Endothelial cell of umbilical vein (primary cell): ENCODE results near the gene SH3PXD2A. TPM values are rescaled to one million over a fixed set of nuclear protein-coding genes. Genes with fewer than 3 reads are reported as not detected.

ENCODE experiments used
- BruUV-seq: library from RNA; stranded (reverse); fragments of 400-500 nt; replicated peaks from 2 replicates; lab custom pipeline; 2021; lab: Mats Ljungman, UMichigan
- CTCF ChIA-PET: fragments of 300-600, 350-600 bp; sonication (Branson Sonifier 250); formaldehyde crosslinking; loops from one replicate; lab custom pipeline; 2021; ENCODE audit warnings: antibody characterized with exemption, inconsistent platforms; lab: Charles Lee
- POLR2A ChIA-PET: fragments of 300-600, 350-600 bp; sonication (Branson Sonifier 250); formaldehyde crosslinking; loops from one replicate; lab custom pipeline; 2021; ENCODE audit warnings: antibody characterized with exemption, inconsistent platforms; lab: Charles Lee
- DNase-seq: peaks from one replicate; pipeline ENCODE4 v3.0.0-alpha.2; 2011; ENCODE audit warnings: low read depth, low spot score
- FAIRE-seq: peaks from 2 replicates; lab custom pipeline; 2011; peaks lifted over from hg19 to GRCh38; lab: Jason Lieb, UNC
- H2AFZ ChIP-seq: 2 replicates; pipeline ENCODE4 v1.6.0; 2012; ENCODE audit warnings: low read depth, low read length, control low read depth, inconsistent platforms
- H3K27ac ChIP-seq: 2 replicates; pipeline ENCODE4 v1.5.1; 2011; ENCODE audit warnings: low read depth, mild to moderate bottlenecking, control low read depth, low read length, moderate library complexity; ENCODE audit not compliant: insufficient read depth
- H3K27me3 ChIP-seq, 2 experiments: 2 replicates each; pipeline versions ENCODE4 v1.6.0 to v1.6.1; 2011; ENCODE audit warnings: low read length in 2 of 2, mixed read lengths in 1 of 2; ENCODE audit not compliant: control insufficient read depth in 2 of 2, insufficient read depth in 2 of 2
- H3K36me3 ChIP-seq, 2 experiments: 2 replicates in 1 of 2; 3 replicates in 1 of 2; pipeline ENCODE4 v1.5.1; 2011; ENCODE audit warnings: low read length in 2 of 2, mild to moderate bottlenecking in 1 of 2, moderate library complexity in 1 of 2; ENCODE audit not compliant: control insufficient read depth in 2 of 2, insufficient read depth in 2 of 2; ENCODE audit errors: extremely low read depth in 1 of 2
- H3K4me1 ChIP-seq: 3 replicates; pipeline ENCODE4 v1.5.1; 2011; ENCODE audit warnings: mild to moderate bottlenecking, low read length; ENCODE audit not compliant: control insufficient read depth, insufficient read depth; ENCODE audit errors: extremely low read depth
- H3K4me2 ChIP-seq: 2 replicates; pipeline ENCODE4 v1.6.1; 2011; ENCODE audit warnings: low read length, control low read depth, mixed read lengths; ENCODE audit not compliant: insufficient read depth
- H3K4me3 ChIP-seq, 3 experiments: fragments of 200-600 bp in 1 of 3; sonication (generic), shearing (Covaris generic) in 1 of 3; replicated peaks in 1 of 3; 2 replicates each; pipeline ENCODE4 v1.5.1; 2011 to 2016; ENCODE audit warnings: control low read depth in 3 of 3, low read length in 3 of 3, mild to moderate bottlenecking in 2 of 3, inconsistent platforms in 1 of 3, low read depth in 1 of 3, moderate library complexity in 1 of 3; ENCODE audit not compliant: insufficient read depth in 1 of 3
- H3K79me2 ChIP-seq: 2 replicates; pipeline ENCODE4 v1.6.0; 2012; ENCODE audit warnings: low read length, inconsistent platforms; ENCODE audit not compliant: control insufficient read depth, insufficient read depth
- H3K9ac ChIP-seq: replicated peaks from 2 replicates; pipeline ENCODE3; 2011; ENCODE audit warnings: low read length, control low read depth; ENCODE audit not compliant: insufficient read depth; ENCODE audit errors: extremely low read depth
- H3K9me1 ChIP-seq: replicated peaks from 3 replicates; pipeline ENCODE4 v1.6.0; 2011; ENCODE audit warnings: mild to moderate bottlenecking, low read length; ENCODE audit not compliant: control insufficient read depth, insufficient read depth; ENCODE audit errors: extremely low read depth
- H3K9me3 ChIP-seq: replicated peaks from 2 replicates; pipeline ENCODE4 v1.5.1; 2012; ENCODE audit warnings: low read length, inconsistent platforms; ENCODE audit not compliant: control insufficient read depth, insufficient read depth
- H4K20me1 ChIP-seq: replicated peaks from 2 replicates; pipeline ENCODE3; 2011; ENCODE audit warnings: mild to moderate bottlenecking, low read length; ENCODE audit not compliant: control insufficient read depth, insufficient read depth; ENCODE audit errors: extremely low read depth
- EZH2 ChIP-seq: IDR thresholded peaks from 2 replicates; pipeline ENCODE4 v1.6.1; 2012; ENCODE audit warnings: borderline replicate concordance, low read depth, mild to moderate bottlenecking, moderate library complexity, low read length, inconsistent platforms; ENCODE audit not compliant: severe bottlenecking
- FOS ChIP-seq: IDR thresholded peaks from 2 replicates; pipeline ENCODE4 v1.6.1; 2011; ENCODE audit warnings: mild to moderate bottlenecking, low read length, moderate library complexity, borderline replicate concordance; ENCODE audit not compliant: insufficient read depth
- JUN ChIP-seq: IDR thresholded peaks from 2 replicates; pipeline ENCODE4 v1.6.1; 2011; ENCODE audit warnings: borderline replicate concordance, low read depth; ENCODE audit not compliant: insufficient read length, insufficient read depth
- MYC ChIP-seq: IDR thresholded peaks from one replicate; pipeline ENCODE4 v1.6.1; 2011; ENCODE audit warnings: mild to moderate bottlenecking, low read depth, low read length
- POLR2A ChIP-seq: IDR thresholded peaks from 2 replicates; pipeline ENCODE4 v1.6.1; 2012; ENCODE audit warnings: low read depth, mild to moderate bottlenecking, control low read depth, low read length
- POLR2AphosphoS5 ChIP-seq: IDR thresholded peaks from 2 replicates; pipeline ENCODE4 v1.6.1; 2012; ENCODE audit warnings: low read depth, mild to moderate bottlenecking, control low read depth, low read length, moderate library complexity; ENCODE audit not compliant: insufficient read depth
- dilution Hi-C: fragments of 300-500 bp; cut with MboI; formaldehyde crosslinking; loops from one replicate; pipeline ENCODE4 v1.15.0; 2019; ENCODE audit warnings: low sequenced_read_pairs; ENCODE audit not compliant: extremely low pct_ligation_motif_present
- intact Hi-C: fragments of 100-400 bp; cut with micrococcal nuclease; formaldehyde crosslinking; loops from one replicate; pipeline ENCODE4 v1.10.0; 2022
- polyA plus RNA-seq, 4 experiments: library from polyadenylated mRNA; depleted of rRNA in 3 of 4; stranded (reverse) in 3 of 4; unstranded in 1 of 4; fragments of >200 nt; gene quantifications; 2 replicates each; pipeline versions ENCODE4 v1.2.1 to v1.2.3, GENCODE V29; 2011 to 2012; ENCODE audit warnings: missing spikeins in 1 of 4
- total RNA-seq: library from RNA; stranded (reverse); gene quantifications from 2 replicates; pipeline ENCODE4 v1.2.3, GENCODE V29; 2021
- TF ChIP-seq, protein P1 (sequence below), 2 donors: IDR thresholded peaks; 1 replicate in 1 of 2; 2 replicates in 1 of 2; pipeline ENCODE4 v1.5.1; 2011; ENCODE audit warnings: low read length in 2 of 2, mild to moderate bottlenecking in 2 of 2, moderate library complexity in 2 of 2, control low read depth in 1 of 2, inconsistent platforms in 1 of 2, low read depth in 1 of 2; ENCODE audit not compliant: insufficient read depth in 1 of 2; ENCODE audit errors: extremely low read depth in 1 of 2
- TF ChIP-seq, protein P2 (sequence below): IDR thresholded peaks from 2 replicates; pipeline ENCODE4 v1.6.1; 2011; ENCODE audit not compliant: insufficient read depth, insufficient read length

SH3PXD2A gene
- total and polyA plus RNA-seq, 2 donors (not counting 3 experiments of a cell fraction or from before 2014, with no cell fraction given), result 1.4 to 5.1 TPM

DNA sequence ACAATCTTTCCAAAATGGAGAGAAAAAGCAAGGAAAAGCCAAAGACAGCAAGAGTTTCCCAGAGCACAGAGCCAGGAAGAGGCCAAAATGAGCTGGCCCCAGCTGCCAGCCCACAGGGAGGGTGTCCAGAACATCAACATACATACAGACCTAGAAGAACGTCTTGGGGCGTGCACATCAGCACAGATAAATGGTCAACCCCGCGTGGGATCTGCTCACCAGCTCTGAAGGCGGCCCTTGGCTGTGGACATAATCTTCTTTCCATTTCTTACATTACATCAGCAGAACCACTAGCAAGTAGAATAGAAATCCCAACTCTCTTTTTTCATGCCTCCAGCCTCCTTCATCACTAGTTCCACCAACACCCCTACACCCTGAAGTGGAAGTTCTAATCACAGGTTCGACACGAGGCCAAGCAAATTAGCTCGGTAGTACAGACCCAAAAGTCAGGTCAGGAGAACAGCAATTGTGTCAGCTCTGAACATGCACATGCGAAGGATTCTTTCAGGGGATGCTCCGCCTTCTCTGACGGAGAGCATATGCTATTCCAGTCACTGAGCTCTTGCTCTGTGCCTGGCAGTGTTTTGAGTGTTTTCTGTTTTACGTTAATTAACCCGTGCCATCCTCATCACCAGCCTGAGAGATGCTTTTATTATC lies 16.4 kb downstream of the SH3PXD2A start:
- FAIRE-seq, result no peak

More for the DNA sequence above, 16.4 kb downstream of the SH3PXD2A start:
- Histone ChIP-seq H3K9me3 (no peaks in the 10 kb centered on the region), H3K9ac (no peak overlapping the region), H3K9me1 (no peaks in the 10 kb centered on the region), H3K4me3 (no peak overlapping the region), H3K79me2 (no peaks in the 10 kb centered on the region), H3K36me3 (no peaks in the 10 kb centered on the region), H2AFZ (no peak overlapping the region), H4K20me1 (no peaks in the 10 kb centered on the region), H3K27me3 (no peaks in the 10 kb centered on the region), H3K4me1 (no peaks in the 10 kb centered on the region), H3K4me2 (no peak overlapping the region), H3K27ac (no peak overlapping the region)
- CTCF ChIA-PET, result interaction anchor here (0.8 to 1.7 kb wide), 3 partner anchors 9 to 127 kb away, joined by 3 to 6 read pairs (median 3); no protein-coding TSS in a partner anchor
- no TSS peak for BruUV-seq
- intact Hi-C loops, result no loop called here
- POLR2A ChIA-PET, result no interaction called here
- TF ChIP-seq EZH2, result no peak
- no peak for TF ChIP-seq POLR2A
- TF ChIP-seq, protein P1, sequence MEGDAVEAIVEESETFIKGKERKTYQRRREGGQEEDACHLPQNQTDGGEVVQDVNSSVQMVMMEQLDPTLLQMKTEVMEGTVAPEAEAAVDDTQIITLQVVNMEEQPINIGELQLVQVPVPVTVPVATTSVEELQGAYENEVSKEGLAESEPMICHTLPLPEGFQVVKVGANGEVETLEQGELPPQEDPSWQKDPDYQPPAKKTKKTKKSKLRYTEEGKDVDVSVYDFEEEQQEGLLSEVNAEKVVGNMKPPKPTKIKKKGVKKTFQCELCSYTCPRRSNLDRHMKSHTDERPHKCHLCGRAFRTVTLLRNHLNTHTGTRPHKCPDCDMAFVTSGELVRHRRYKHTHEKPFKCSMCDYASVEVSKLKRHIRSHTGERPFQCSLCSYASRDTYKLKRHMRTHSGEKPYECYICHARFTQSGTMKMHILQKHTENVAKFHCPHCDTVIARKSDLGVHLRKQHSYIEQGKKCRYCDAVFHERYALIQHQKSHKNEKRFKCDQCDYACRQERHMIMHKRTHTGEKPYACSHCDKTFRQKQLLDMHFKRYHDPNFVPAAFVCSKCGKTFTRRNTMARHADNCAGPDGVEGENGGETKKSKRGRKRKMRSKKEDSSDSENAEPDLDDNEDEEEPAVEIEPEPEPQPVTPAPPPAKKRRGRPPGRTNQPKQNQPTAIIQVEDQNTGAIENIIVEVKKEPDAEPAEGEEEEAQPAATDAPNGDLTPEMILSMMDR (IDR thresholded peaks at IDR 0.05; ENCODE audit: extremely low read depth in 1 of 2, insufficient read depth in 1 of 2, low read depth in 1 of 2, low read length in 2 of 2), result no peak
- TF ChIP-seq, protein P2, sequence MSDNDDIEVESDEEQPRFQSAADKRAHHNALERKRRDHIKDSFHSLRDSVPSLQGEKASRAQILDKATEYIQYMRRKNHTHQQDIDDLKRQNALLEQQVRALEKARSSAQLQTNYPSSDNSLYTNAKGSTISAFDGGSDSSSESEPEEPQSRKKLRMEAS, result no peak
- TF ChIP-seq FOS, result no peak
- no peak for TF ChIP-seq JUN
- no peak for TF ChIP-seq POLR2AphosphoS5
- TF ChIP-seq MYC, result no peak
- DNase-seq, result no peak
- dilution Hi-C loops, result no loop called here
